ENCODE data around the gene ATP1B4. TPM values are rescaled to one million over a fixed set of nuclear protein-coding genes. Genes with fewer than 3 reads are reported as not detected.

Gene ATP1B4
- total and polyA plus RNA-seq, 9 of the 15 experiments (the other 6 are each of a cell fraction or from before 2014, with no cell fraction given) = 0.04 to 0.18 TPM; not detected in 7

DNA sequence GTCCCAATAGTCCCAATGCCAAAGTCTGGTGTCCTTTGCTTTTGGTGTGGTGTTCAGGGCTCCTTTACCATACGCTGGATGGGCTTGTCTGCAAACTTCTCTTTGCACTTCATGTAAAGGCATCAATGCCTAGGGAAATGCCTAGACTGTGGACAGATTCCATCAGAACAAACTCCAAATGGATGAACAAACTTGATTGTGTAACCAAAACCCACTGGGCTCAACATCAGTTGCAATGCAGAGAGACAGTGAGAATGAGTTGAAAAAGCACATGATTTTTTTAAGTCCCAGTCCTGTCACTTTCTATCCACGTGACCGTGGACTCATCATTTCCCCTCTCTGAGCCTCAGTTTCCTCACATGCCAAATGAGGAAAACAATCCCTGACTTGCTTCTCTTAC is 4.9 kb downstream of the ATP1B4 start:
- TF ChIP-seq TEAD4 (IDR thresholded peaks at IDR 0.05; ENCODE audit: low read length) = no peak
- no peak for TF ChIP-seq TEAD4 (CRISPR knock-in tag; IDR thresholded peaks at IDR 0.05; ENCODE audit: borderline replicate concordance)
- TF ChIP-seq ERF (CRISPR knock-in tag; IDR thresholded peaks at IDR 0.05) = no peak
- TF ChIP-seq, protein P1, sequence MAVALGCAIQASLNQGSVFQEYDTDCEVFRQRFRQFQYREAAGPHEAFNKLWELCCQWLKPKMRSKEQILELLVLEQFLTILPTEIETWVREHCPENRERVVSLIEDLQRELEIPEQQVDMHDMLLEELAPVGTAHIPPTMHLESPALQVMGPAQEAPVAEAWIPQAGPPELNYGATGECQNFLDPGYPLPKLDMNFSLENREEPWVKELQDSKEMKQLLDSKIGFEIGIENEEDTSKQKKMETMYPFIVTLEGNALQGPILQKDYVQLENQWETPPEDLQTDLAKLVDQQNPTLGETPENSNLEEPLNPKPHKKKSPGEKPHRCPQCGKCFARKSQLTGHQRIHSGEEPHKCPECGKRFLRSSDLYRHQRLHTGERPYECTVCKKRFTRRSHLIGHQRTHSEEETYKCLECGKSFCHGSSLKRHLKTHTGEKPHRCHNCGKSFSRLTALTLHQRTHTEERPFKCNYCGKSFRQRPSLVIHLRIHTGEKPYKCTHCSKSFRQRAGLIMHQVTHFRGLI (CRISPR knock-in tag; IDR thresholded peaks at IDR 0.05) = no peak
- no peak for TF ChIP-seq ZFP30 (CRISPR knock-in tag; IDR thresholded peaks at IDR 0.05; ENCODE audit: borderline replicate concordance)
- no peak for TF ChIP-seq CBX3 (IDR thresholded peaks at IDR 0.05; ENCODE audit: borderline replicate concordance in 1 of 2, low read length in 2 of 2)
- no peak for TF ChIP-seq RBM14 (IDR thresholded peaks at IDR 0.05; ENCODE audit: borderline replicate concordance, insufficient read depth, low read depth, low read length)
- TF ChIP-seq PHF8 (IDR thresholded peaks at IDR 0.05; ENCODE audit: borderline replicate concordance, low read length) = no peak
- FAIRE-seq = no peak
- ATAC-seq = no peak
- no peaks in the 10 kb centered on the region for H3K9me1 ChIP-seq (ENCODE audit: control insufficient read depth, insufficient read depth, low read length)
- H3K9me3 ChIP-seq (replicated peaks; ENCODE audit: control insufficient read depth, insufficient read depth, low read depth, low read length) = no peaks in the 10 kb centered on the region
- H3K4me1 ChIP-seq (replicated peaks in 1 of 2; ENCODE audit: control insufficient read depth in 2 of 2, insufficient read depth in 2 of 2, low read length in 2 of 2) = peaks cover 0 to 7% of the 10 kb centered on the region in 2 experiments; a peak in 1 of 5 replicates
- H3K9ac ChIP-seq (ENCODE audit: insufficient read depth in 1 of 2, low read depth in 2 of 2, low read length in 2 of 2) = no peak overlapping the region
- in situ Hi-C loops (cut with MboI) (no loop called here), intact Hi-C loops (cut with micrococcal nuclease) (loop anchor here (5.0 kb wide), 2 partner anchors 86 to 101 kb away; partner anchors contain the start of gene LAMP2)
- no peak for DNase-seq (ENCODE audit: extremely low read depth in 1 of 4, low spot score in 3 of 4)
- BruUV-seq (replicated peaks) = no TSS peak
- H2AFZ ChIP-seq (ENCODE audit: low read depth, low read length) = no peak overlapping the region
- H3K27ac ChIP-seq (ENCODE audit: extremely low read depth, low read depth, low read length) = no peak overlapping the region
- no peaks in the 10 kb centered on the region for H4K20me1 ChIP-seq (replicated peaks; ENCODE audit: control insufficient read depth, insufficient read depth, low read length)
- ChIA-PET CTCF (ENCODE audit: low intra/inter-chr PET ratio) (no interaction called here), POLR2A (no interaction called here)
- no peaks in the 10 kb centered on the region for H3K36me3 ChIP-seq (ENCODE audit: control insufficient read depth, insufficient read depth, low read length)
- H3K79me2 ChIP-seq (ENCODE audit: control insufficient read depth, insufficient read depth, low read length) = no peaks in the 10 kb centered on the region
- H3K4me2 ChIP-seq (ENCODE audit: insufficient read depth, low read length) = no peak overlapping the region
- 0% methylated on average over 3 of the region's 3 CpGs for WGBS (ENCODE audit: insufficient coverage, low coverage, missing lambda C conversion rate)
- no peak overlapping the region for H3K4me3 ChIP-seq
- H3K27me3 ChIP-seq (ENCODE audit: control insufficient read depth in 2 of 2, insufficient read depth in 2 of 2, low read length in 2 of 2) = no peaks in the 10 kb centered on the region
